SU-DHL-6 (cell line): ENCODE data around the gene GCNT3.

Source experiments
- H2AFZ ChIP-seq: fragments of 200-600 bp; sonication (generic); 2 replicates; pipeline ENCODE4 v1.6.1; 2014; ENCODE audit warnings: low read depth, mild to moderate bottlenecking, moderate library complexity, mixed read lengths, antibody characterized with exemption, low read length; ENCODE audit not compliant: severe bottlenecking
- H3F3A ChIP-seq: fragments of 200-600 bp; shearing (Covaris generic); 2 replicates; pipeline ENCODE4 v1.6.0; 2016; ENCODE audit warnings: antibody characterized with exemption, mild to moderate bottlenecking; ENCODE audit not compliant: insufficient read depth
- H3K27ac ChIP-seq: fragments of 200-600 bp; sonication (generic); 2 replicates; pipeline ENCODE4 v1.5.1; 2016; ENCODE audit warnings: low read depth, mild to moderate bottlenecking, low read length, moderate library complexity, mixed read lengths
- H3K27me3 ChIP-seq: fragments of 200-600 bp; sonication (generic), shearing (Covaris generic); 2 replicates; pipeline ENCODE4 v1.6.0; 2014; ENCODE audit warnings: mild to moderate bottlenecking, low read length
- H3K36me3 ChIP-seq: fragments of 200-600 bp; sonication (generic); 2 replicates; pipeline ENCODE4 v1.6.1; 2014; ENCODE audit warnings: mild to moderate bottlenecking, low read length, mixed read lengths
- H3K4me2 ChIP-seq: fragments of 300-600, 200-600 bp; shearing (Covaris generic), sonication (generic); 2 replicates; pipeline ENCODE4 v1.6.0; 2014; ENCODE audit warnings: low read length, low read depth, mild to moderate bottlenecking; ENCODE audit not compliant: poor library complexity, severe bottlenecking
- H3K4me3 ChIP-seq: fragments of 200-600 bp; sonication (generic); 2 replicates; pipeline ENCODE4 v1.5.1; 2014; ENCODE audit warnings: antibody characterized with exemption, low read length, mild to moderate bottlenecking, mixed read lengths; ENCODE audit not compliant: insufficient read depth, poor library complexity, severe bottlenecking
- H3K79me2 ChIP-seq: fragments of 200-600 bp; sonication (generic); 2 replicates; pipeline ENCODE4 v1.6.1; 2014; ENCODE audit warnings: mild to moderate bottlenecking, low read length, moderate library complexity; ENCODE audit not compliant: insufficient read depth
- H3K9ac ChIP-seq: fragments of 200-600 bp; sonication (generic); 2 replicates; pipeline ENCODE4 v1.7.0; 2014; ENCODE audit warnings: mild to moderate bottlenecking, low read length
- H3K9me2 ChIP-seq: fragments of 200-600 bp; sonication (generic); replicated peaks from 2 replicates; pipeline ENCODE4 v1.6.1; 2014; ENCODE audit warnings: low read length; ENCODE audit not compliant: insufficient read depth
- H3K9me3 ChIP-seq: fragments of 200-600 bp; sonication (generic); 2 replicates; pipeline ENCODE4 v1.6.1; 2014; ENCODE audit warnings: low read length, mixed read lengths; ENCODE audit not compliant: insufficient read depth
- H4K20me1 ChIP-seq: fragments of 200-600 bp; sonication (generic); 2 replicates; pipeline ENCODE4 v1.6.1; 2014; ENCODE audit warnings: low read depth, mild to moderate bottlenecking, antibody characterized with exemption, low read length, moderate library complexity, mixed read lengths
- EZH2phosphoT487 ChIP-seq: fragments of 200-600 bp; sonication (generic), shearing (Covaris generic); conservative IDR thresholded peaks from 2 replicates; pipeline ENCODE4 v1.6.1; 2018; ENCODE audit warnings: mild to moderate bottlenecking, antibody characterized with exemption, low read length, moderate library complexity, mixed read lengths
- TF ChIP-seq, protein P1 (sequence below): fragments of 200-600 bp; sonication (generic); IDR thresholded peaks from one replicate; pipeline ENCODE4 v1.5.1; 2017; ENCODE audit warnings: antibody characterized with exemption, mild to moderate bottlenecking, low read length, moderate library complexity; ENCODE audit not compliant: insufficient read depth, poor library complexity, severe bottlenecking

GCNT3 gene

DNA sequence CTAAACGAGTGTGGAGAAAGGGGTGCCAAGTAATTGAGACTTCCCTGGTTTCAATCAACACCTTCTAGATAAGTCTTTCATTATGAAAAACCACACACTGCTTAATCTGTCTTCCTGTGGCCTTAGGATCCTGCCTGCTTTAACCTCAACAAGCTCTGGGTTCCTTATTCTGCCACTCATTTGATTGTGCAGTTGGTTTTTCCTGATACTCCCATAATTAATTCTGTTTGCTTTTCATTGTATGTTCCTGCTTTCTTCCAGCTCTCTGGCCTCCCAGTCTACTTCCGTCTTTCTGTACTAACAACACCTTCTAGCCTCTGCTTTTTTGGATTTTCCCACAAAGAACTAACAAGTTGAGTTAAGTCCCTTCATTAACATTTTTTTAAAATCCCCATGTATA is 20.2 kb upstream of the GCNT3 start:
- no peak overlapping the region for H3K4me3 ChIP-seq
- H3K36me3 ChIP-seq, result no peaks in the 10 kb centered on the region
- no peaks in the 10 kb centered on the region for H3F3A ChIP-seq
- no peak overlapping the region for H3K27ac ChIP-seq
- H3K9me2 ChIP-seq, result no peaks in the 10 kb centered on the region
- no peaks in the 10 kb centered on the region for H3K9me3 ChIP-seq
- no peak overlapping the region for H2AFZ ChIP-seq
- no peak for TF ChIP-seq EZH2phosphoT487
- TF ChIP-seq, protein P1, sequence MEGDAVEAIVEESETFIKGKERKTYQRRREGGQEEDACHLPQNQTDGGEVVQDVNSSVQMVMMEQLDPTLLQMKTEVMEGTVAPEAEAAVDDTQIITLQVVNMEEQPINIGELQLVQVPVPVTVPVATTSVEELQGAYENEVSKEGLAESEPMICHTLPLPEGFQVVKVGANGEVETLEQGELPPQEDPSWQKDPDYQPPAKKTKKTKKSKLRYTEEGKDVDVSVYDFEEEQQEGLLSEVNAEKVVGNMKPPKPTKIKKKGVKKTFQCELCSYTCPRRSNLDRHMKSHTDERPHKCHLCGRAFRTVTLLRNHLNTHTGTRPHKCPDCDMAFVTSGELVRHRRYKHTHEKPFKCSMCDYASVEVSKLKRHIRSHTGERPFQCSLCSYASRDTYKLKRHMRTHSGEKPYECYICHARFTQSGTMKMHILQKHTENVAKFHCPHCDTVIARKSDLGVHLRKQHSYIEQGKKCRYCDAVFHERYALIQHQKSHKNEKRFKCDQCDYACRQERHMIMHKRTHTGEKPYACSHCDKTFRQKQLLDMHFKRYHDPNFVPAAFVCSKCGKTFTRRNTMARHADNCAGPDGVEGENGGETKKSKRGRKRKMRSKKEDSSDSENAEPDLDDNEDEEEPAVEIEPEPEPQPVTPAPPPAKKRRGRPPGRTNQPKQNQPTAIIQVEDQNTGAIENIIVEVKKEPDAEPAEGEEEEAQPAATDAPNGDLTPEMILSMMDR, result no peak
- no peaks in the 10 kb centered on the region for H3K27me3 ChIP-seq
- H3K9ac ChIP-seq, result no peak overlapping the region
- no peak overlapping the region for H3K4me2 ChIP-seq
- no peaks in the 10 kb centered on the region for H4K20me1 ChIP-seq
- H3K79me2 ChIP-seq, result no peaks in the 10 kb centered on the region

DNA sequence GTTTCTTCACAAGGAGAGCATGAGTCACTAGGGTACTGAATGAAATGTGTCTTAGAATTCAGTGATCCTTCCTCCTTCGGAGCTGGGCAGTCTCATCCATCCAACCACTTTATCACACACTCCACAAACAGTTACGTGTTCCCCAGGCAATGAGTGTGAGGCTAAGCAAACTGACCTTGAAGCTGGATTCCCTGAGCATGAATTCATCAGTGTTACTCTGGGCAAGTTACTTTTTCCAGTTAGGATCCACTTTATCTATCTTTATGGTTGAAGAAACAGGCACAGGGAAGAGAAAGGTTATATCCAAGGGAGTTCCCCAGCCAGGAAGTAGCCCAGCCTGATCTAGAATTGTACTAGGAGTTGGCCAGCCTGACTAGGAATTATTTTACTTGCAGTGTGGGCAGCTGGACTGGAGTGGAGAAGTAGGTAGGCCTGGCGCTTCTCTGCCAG is 17.1 kb upstream of the GCNT3 start:
- Histone ChIP-seq H3K4me3 (no peak overlapping the region), H4K20me1 (no peaks in the 10 kb centered on the region), H3K9me2 (no peaks in the 10 kb centered on the region), H3K79me2 (no peaks in the 10 kb centered on the region), H3K9ac (no peak overlapping the region), H3K27me3 (no peaks in the 10 kb centered on the region), H3K27ac (no peak overlapping the region), H3K4me2 (no peak overlapping the region), H3K9me3 (no peaks in the 10 kb centered on the region), H3F3A (no peaks in the 10 kb centered on the region), H2AFZ (no peak overlapping the region), H3K36me3 (no peaks in the 10 kb centered on the region)
- TF ChIP-seq EZH2phosphoT487, result no peak

DNA sequence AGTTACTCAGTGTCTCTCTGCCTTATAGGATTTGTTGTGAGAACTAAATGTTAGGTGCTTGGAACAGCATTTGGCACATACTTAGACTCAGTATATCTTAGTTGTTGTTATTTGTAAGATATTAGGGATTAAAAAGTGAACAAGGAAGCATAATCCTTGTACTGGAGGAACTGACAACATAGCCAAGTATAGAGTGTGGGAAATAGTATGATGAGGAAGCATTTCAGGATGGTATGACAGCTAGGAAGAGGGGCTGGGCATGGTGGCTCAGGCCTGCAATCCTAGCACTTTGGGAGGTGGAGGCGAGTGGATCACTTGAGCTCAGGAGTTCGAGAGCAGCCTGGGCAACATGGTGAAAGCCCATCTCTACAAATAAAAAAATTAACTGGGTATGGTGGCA is 16.6 kb upstream of the GCNT3 start:
- Histone ChIP-seq H2AFZ (no peak overlapping the region), H3K4me2 (no peak overlapping the region), H3K9me2 (no peaks in the 10 kb centered on the region), H4K20me1 (no peaks in the 10 kb centered on the region), H3F3A (no peaks in the 10 kb centered on the region), H3K27me3 (no peaks in the 10 kb centered on the region), H3K9me3 (no peaks in the 10 kb centered on the region), H3K9ac (no peak overlapping the region), H3K36me3 (no peaks in the 10 kb centered on the region), H3K79me2 (no peaks in the 10 kb centered on the region), H3K4me3 (no peak overlapping the region), H3K27ac (no peak overlapping the region)
- no peak for TF ChIP-seq EZH2phosphoT487
- TF ChIP-seq, protein P1, result no peak

DNA sequence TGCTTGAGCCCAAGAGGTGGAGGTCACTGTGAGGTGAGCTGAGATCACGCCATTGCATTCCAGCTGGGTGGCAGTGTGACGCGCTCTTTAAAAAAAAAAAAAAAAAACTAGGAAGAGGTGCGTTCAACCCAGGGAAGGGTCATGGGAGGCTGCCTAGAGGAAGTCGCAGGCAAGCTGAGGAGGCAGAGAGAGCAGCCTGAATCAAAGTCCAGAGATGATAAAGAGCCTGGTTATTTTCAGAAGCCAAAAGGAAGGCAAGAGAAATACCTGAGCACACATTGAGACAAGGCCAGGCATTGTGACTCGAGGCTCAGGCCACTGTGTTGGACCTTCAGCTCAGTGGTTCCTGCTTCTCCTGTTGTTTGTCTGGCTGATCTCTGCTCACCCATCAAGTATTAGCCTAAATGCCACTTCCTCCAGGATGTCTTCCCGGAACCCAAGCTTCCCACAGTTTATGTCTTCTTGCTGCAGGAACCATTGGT is 16.1 kb upstream of the GCNT3 start:
- Histone ChIP-seq H3F3A (no peaks in the 10 kb centered on the region), H3K9me2 (no peaks in the 10 kb centered on the region), H3K36me3 (no peaks in the 10 kb centered on the region), H3K27ac (no peak overlapping the region), H2AFZ (no peak overlapping the region), H3K27me3 (no peaks in the 10 kb centered on the region), H4K20me1 (no peaks in the 10 kb centered on the region), H3K4me3 (no peak overlapping the region), H3K4me2 (no peak overlapping the region), H3K9me3 (no peaks in the 10 kb centered on the region), H3K9ac (no peak overlapping the region), H3K79me2 (no peaks in the 10 kb centered on the region)
- no peak for TF ChIP-seq EZH2phosphoT487
- TF ChIP-seq, protein P1, result no peak
